Trophoblast cell (in vitro differentiated cells and primary cell): ENCODE results near the gene UVRAG.
A peak's percentile ranks its signal among the peaks of the same experiment; 100 is the strongest.

Experiments used
- DNase-seq, 2 donors: peaks; one replicate each; pipeline ENCODE4 v3.0.0-alpha.2; 2016
- H2AFZ ChIP-seq: 2 replicates; pipeline ENCODE4 v1.6.1; 2013; ENCODE audit warnings: low read length, moderate library complexity, mild to moderate bottlenecking; ENCODE audit not compliant: insufficient read depth, poor library complexity
- H2AK5ac ChIP-seq: 2 replicates; pipeline ENCODE4 v1.6.1; 2013; ENCODE audit warnings: mild to moderate bottlenecking, low read length
- H2BK120ac ChIP-seq: 2 replicates; pipeline ENCODE4 v1.6.1; 2013; ENCODE audit warnings: low read length, mild to moderate bottlenecking, moderate library complexity; ENCODE audit not compliant: insufficient read depth, poor library complexity
- H2BK12ac ChIP-seq: 2 replicates; pipeline ENCODE4 v1.6.1; 2013; ENCODE audit warnings: mild to moderate bottlenecking, low read length, moderate library complexity
- H2BK5ac ChIP-seq: 2 replicates; pipeline ENCODE4 v1.6.1; 2013; ENCODE audit warnings: low read length, low read depth, moderate library complexity, mild to moderate bottlenecking; ENCODE audit not compliant: poor library complexity
- H3K14ac ChIP-seq: 2 replicates; pipeline ENCODE4 v1.6.1; 2013; ENCODE audit warnings: mild to moderate bottlenecking, low read length
- H3K18ac ChIP-seq: 2 replicates; pipeline ENCODE4 v1.6.1; 2013; ENCODE audit warnings: mild to moderate bottlenecking, low read length
- H3K23ac ChIP-seq: 2 replicates; pipeline ENCODE4 v1.6.1; 2013; ENCODE audit warnings: low read length
- H3K27ac ChIP-seq: 2 replicates; pipeline ENCODE4 v1.5.1; 2013; ENCODE audit warnings: low read depth, mild to moderate bottlenecking, inconsistent platforms, low read length, moderate library complexity
- H3K27me3 ChIP-seq: 2 replicates; pipeline ENCODE4 v1.6.1; 2013; ENCODE audit warnings: inconsistent platforms, mild to moderate bottlenecking, low read length, moderate library complexity; ENCODE audit not compliant: insufficient read depth
- H3K36me3 ChIP-seq, 2 experiments: 1 replicate in 1 of 2; 2 replicates in 1 of 2; pipeline ENCODE4 v1.6.1; 2013; ENCODE audit warnings: low read length in 2 of 2, mild to moderate bottlenecking in 2 of 2, moderate library complexity in 1 of 2; ENCODE audit not compliant: insufficient read depth in 2 of 2, control insufficient read depth in 1 of 2
- H3K4ac ChIP-seq: 2 replicates; pipeline ENCODE4 v1.6.1; 2013; ENCODE audit warnings: low read depth, mild to moderate bottlenecking, low read length, moderate library complexity
- H3K4me1 ChIP-seq, 2 experiments: 1 replicate in 1 of 2; 2 replicates in 1 of 2; pipeline ENCODE4 v1.6.1; 2013; ENCODE audit warnings: low read length in 2 of 2, mild to moderate bottlenecking in 2 of 2, moderate library complexity in 1 of 2; ENCODE audit not compliant: insufficient read depth in 2 of 2, control insufficient read depth in 1 of 2
- H3K4me2 ChIP-seq: 2 replicates; pipeline ENCODE4 v1.6.1; 2013; ENCODE audit warnings: inconsistent platforms, mild to moderate bottlenecking, low read length, moderate library complexity
- H3K4me3 ChIP-seq: 2 replicates; pipeline ENCODE4 v1.5.1; 2013; ENCODE audit warnings: mild to moderate bottlenecking, low read depth, low read length, inconsistent platforms
- H3K79me1 ChIP-seq: one replicate; pipeline ENCODE4 v1.6.1; 2013; ENCODE audit warnings: low read length
- H3K79me2 ChIP-seq: 2 replicates; pipeline ENCODE4 v1.6.1; 2013; ENCODE audit warnings: low read length, mild to moderate bottlenecking; ENCODE audit not compliant: control insufficient read depth, insufficient read depth, poor library complexity
- H3K9ac ChIP-seq: 2 replicates; pipeline ENCODE4 v1.6.1; 2013; ENCODE audit warnings: mild to moderate bottlenecking, low read length
- H3K9me3 ChIP-seq: 2 replicates; pipeline ENCODE4 v1.6.1; 2013; ENCODE audit warnings: low read depth, mild to moderate bottlenecking, control low read depth, inconsistent platforms, low read length; ENCODE audit not compliant: insufficient read depth
- H4K12ac ChIP-seq: 2 replicates; pipeline ENCODE4 v1.6.1; 2013; ENCODE audit warnings: low read depth, mild to moderate bottlenecking, low read length, moderate library complexity
- H4K8ac ChIP-seq: 2 replicates; pipeline ENCODE4 v1.6.1; 2013; ENCODE audit warnings: low read depth, mild to moderate bottlenecking, low read length, moderate library complexity
- H4K91ac ChIP-seq: one replicate; pipeline ENCODE4 v1.6.1; 2013; ENCODE audit warnings: low read depth, mild to moderate bottlenecking, low read length, moderate library complexity
- WGBS: extraction: QIAGEN DNeasy Blood & Tissue Kit; methylation state at CpG from one replicate; pipeline ENCODE4 v1.1.7; 2013; ENCODE audit warnings: missing lambda C conversion rate; ENCODE audit not compliant: insufficient read length, insufficient coverage; ENCODE audit errors: extremely low coverage; 5-methylcytosine and 5-hydroxymethylcytosine counted together

The UVRAG gene

GRCh38 chr11:75826461-75827230, 11.6 kb downstream of the UVRAG start:
- no peak overlapping the region for H4K8ac ChIP-seq

GRCh38 chr11:75827562-75827961, 12.6 kb downstream of the UVRAG start:
- H2AFZ ChIP-seq, result no peak overlapping the region
- no peak overlapping the region for H3K4ac ChIP-seq
- WGBS, result no CpG with 5 or more reads among the region's 5 CpGs
- no peak overlapping the region for H3K14ac ChIP-seq
- no peak overlapping the region for H3K18ac ChIP-seq
- H2BK12ac ChIP-seq, result no peak overlapping the region
- no peak overlapping the region for H2AK5ac ChIP-seq
- H3K9ac ChIP-seq, result no peak overlapping the region
- no peak overlapping the region for H4K12ac ChIP-seq
- H3K23ac ChIP-seq, result no peak overlapping the region
- H2BK5ac ChIP-seq, result no peak overlapping the region
- H3K4me3 ChIP-seq, result no peak overlapping the region
- no peaks in the 10 kb centered on the region for H3K79me2 ChIP-seq
- H3K4me2 ChIP-seq, result no peak overlapping the region
- H3K4me1 ChIP-seq, result peaks cover 0 to 2% of the 10 kb centered on the region in 2 experiments
- no peaks in the 10 kb centered on the region for H3K79me1 ChIP-seq
- no peak overlapping the region for H3K27ac ChIP-seq
- no peak overlapping the region for H4K8ac ChIP-seq
- no peak for DNase-seq
- peaks cover 0 to 1% of the 10 kb centered on the region in 2 experiments for H3K36me3 ChIP-seq
- no peak overlapping the region for H2BK120ac ChIP-seq
- H4K91ac ChIP-seq, result no peak overlapping the region
- no peaks in the 10 kb centered on the region for H3K9me3 ChIP-seq
- H3K27me3 ChIP-seq, result no peaks in the 10 kb centered on the region

More at GRCh38 chr11:75826461-75827230, 11.6 kb downstream of the UVRAG start:
- Histone ChIP-seq H3K79me2 (no peaks in the 10 kb centered on the region), H3K9me3 (no peaks in the 10 kb centered on the region), H3K23ac (no peak overlapping the region), H3K4ac (no peak overlapping the region), H2BK5ac (no peak overlapping the region), H4K91ac (no peak overlapping the region), H3K9ac (no peak overlapping the region), H3K4me1 (peaks cover 0 to 2% of the 10 kb centered on the region in 2 experiments), H3K4me3 (no peak overlapping the region), H2AFZ (no peak overlapping the region), H3K79me1 (no peaks in the 10 kb centered on the region), H2AK5ac (no peak overlapping the region), H3K14ac (no peak overlapping the region), H3K27ac (no peak overlapping the region), H3K36me3 (peaks cover 0 to 1% of the 10 kb centered on the region in 2 experiments), H4K12ac (no peak overlapping the region), H3K18ac (no peak overlapping the region), H3K27me3 (no peaks in the 10 kb centered on the region), H2BK12ac (no peak overlapping the region), H2BK120ac (no peak overlapping the region), H3K4me2 (no peak overlapping the region)
- peak in 1 of 2 donors; percentile 28 for DNase-seq
- no CpG with 5 or more reads among the region's 4 CpGs for WGBS

- no peaks in the 10 kb centered on the region for H3K79me2 ChIP-seq
- no peaks in the 10 kb centered on the region for H3K9me3 ChIP-seq
- no peaks in the 10 kb centered on the region for H3K79me1 ChIP-seq
- no peak overlapping the region for H3K4ac ChIP-seq
- H3K23ac ChIP-seq, result no peak overlapping the region
- no peak overlapping the region for H2BK120ac ChIP-seq
- no peak overlapping the region for H3K27ac ChIP-seq
- no peaks in the 10 kb centered on the region for H3K4me1 ChIP-seq
- H4K8ac ChIP-seq, result no peak overlapping the region
- no peaks in the 10 kb centered on the region for H3K36me3 ChIP-seq
- H4K91ac ChIP-seq, result no peak overlapping the region
- DNase-seq, result no peak
- no peak overlapping the region for H2BK12ac ChIP-seq
- H2BK5ac ChIP-seq, result no peak overlapping the region
- no peak overlapping the region for H3K14ac ChIP-seq
- no peak overlapping the region for H4K12ac ChIP-seq
- H3K27me3 ChIP-seq, result no peaks in the 10 kb centered on the region
- H3K4me2 ChIP-seq, result no peak overlapping the region
- no peak overlapping the region for H2AFZ ChIP-seq
- H2AK5ac ChIP-seq, result no peak overlapping the region
- no peak overlapping the region for H3K9ac ChIP-seq
- WGBS, result no CpG with 5 or more reads among the region's 6 CpGs
- no peak overlapping the region for H3K18ac ChIP-seq
- H3K4me3 ChIP-seq, result no peak overlapping the region
These were observed 17.0 kb downstream of the UVRAG start for GRCh38 chr11:75831915-75832502.

GRCh38 chr11:75834728-75835127, 19.7 kb downstream of the UVRAG start:
- Histone ChIP-seq H3K4me2 (no peak overlapping the region), H3K4me3 (no peak overlapping the region), H3K4ac (no peak overlapping the region), H3K9me3 (no peaks in the 10 kb centered on the region), H2BK12ac (no peak overlapping the region), H4K91ac (no peak overlapping the region), H3K36me3 (no peaks in the 10 kb centered on the region), H3K79me2 (no peaks in the 10 kb centered on the region), H3K18ac (no peak overlapping the region), H3K14ac (no peak overlapping the region), H3K23ac (no peak overlapping the region), H4K8ac (no peak overlapping the region), H3K27me3 (no peaks in the 10 kb centered on the region), H2AK5ac (no peak overlapping the region), H3K9ac (no peak overlapping the region), H3K4me1 (no peaks in the 10 kb centered on the region), H2AFZ (no peak overlapping the region), H4K12ac (no peak overlapping the region), H3K79me1 (no peaks in the 10 kb centered on the region), H2BK120ac (no peak overlapping the region), H3K27ac (no peak overlapping the region), H2BK5ac (no peak overlapping the region)
- no CpG with 5 or more reads among the region's 3 CpGs for WGBS
- no peak for DNase-seq
